Erythroblast (primary cell): ENCODE measurements around the gene HTR1D.

ENCODE experiments used
- DNase-seq, 2 experiments: peaks; one replicate each; lab custom pipeline; 2025; lab: John Stamatoyannopoulos, UW
- GATA1 ChIP-seq: IDR thresholded peaks from 2 replicates; pipeline ENCODE4 v1.6.1; 2011; ENCODE audit warnings: low read depth, mild to moderate bottlenecking, control low read depth, low read length, moderate library complexity
- POLR2A ChIP-seq: IDR thresholded peaks from 2 replicates; pipeline ENCODE4 v1.6.1; 2011; ENCODE audit warnings: mild to moderate bottlenecking, low read length

The HTR1D gene

GRCh38 chr1:23168079-23168444 is 49.2 kb downstream of the HTR1D start:
- DNase-seq, result peak in 1 of 2 experiments; percentile 55
- no peak for TF ChIP-seq POLR2A
- no peak for TF ChIP-seq GATA1

DNA sequence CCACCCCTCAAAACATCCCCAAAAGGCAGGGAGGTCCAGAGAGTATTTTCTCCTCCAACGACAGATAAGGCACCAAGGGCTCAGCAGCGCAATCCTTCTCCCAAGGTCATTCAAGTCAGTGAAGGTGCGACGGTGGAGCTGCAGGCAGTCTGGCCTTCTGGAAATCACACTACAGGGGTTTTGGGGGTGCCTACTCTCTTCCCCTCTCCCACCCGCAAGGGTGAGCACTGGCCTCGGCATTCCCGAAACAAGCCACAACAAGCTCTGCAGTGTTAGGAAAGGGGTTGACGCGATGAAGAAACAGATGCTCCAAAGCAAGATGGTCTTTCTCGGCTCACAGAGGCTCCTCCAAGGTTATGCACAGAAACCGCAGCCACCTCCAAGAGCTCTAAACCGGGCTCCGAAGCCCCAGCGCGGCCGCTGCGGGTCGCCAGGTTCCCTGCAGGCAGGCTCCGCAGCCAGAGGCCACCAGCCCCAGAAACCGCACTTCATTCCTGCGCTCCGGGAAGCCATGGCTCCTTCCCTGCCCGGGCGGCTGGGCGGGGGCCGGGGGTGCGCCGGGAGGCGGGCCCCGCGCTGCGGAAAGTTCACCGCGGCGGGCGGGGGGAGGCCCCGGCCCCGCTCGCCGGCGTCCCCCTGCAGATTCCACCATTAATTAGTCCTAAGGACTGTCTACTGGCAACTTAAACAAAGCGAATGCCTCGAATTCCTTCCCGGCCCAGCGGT is 49.8 kb downstream of the HTR1D start:
- no peak for TF ChIP-seq POLR2A
- no peak for TF ChIP-seq GATA1
- peak in 1 of 2 experiments; percentile 54 for DNase-seq

DNA sequence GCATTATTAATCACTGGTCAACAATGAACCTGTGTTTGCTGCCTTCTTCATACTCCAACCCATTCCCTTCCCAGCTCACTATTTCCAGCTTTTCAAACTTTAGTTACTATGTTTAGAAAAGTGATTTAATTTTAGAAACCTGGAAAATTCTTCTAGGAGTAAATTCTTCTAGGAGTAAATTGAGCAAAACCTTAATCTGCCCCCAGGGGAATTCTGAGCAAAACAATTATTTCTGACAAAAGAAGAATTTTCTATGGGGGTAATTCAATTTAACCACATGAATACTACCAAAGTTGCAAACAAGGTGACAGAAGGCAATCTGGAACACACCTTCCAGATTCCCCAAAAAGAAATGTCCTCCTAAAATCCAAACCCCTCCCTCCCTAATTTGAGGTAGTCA is 50.4 kb downstream of the HTR1D start:
- TF ChIP-seq POLR2A, result no peak
- TF ChIP-seq GATA1, result no peak
- no peak for DNase-seq

- no peak for DNase-seq
- TF ChIP-seq POLR2A (no peak), GATA1 (no peak)
These were observed 53.9 kb downstream of the HTR1D start for GRCh38 chr1:23163395-23163794.

DNA sequence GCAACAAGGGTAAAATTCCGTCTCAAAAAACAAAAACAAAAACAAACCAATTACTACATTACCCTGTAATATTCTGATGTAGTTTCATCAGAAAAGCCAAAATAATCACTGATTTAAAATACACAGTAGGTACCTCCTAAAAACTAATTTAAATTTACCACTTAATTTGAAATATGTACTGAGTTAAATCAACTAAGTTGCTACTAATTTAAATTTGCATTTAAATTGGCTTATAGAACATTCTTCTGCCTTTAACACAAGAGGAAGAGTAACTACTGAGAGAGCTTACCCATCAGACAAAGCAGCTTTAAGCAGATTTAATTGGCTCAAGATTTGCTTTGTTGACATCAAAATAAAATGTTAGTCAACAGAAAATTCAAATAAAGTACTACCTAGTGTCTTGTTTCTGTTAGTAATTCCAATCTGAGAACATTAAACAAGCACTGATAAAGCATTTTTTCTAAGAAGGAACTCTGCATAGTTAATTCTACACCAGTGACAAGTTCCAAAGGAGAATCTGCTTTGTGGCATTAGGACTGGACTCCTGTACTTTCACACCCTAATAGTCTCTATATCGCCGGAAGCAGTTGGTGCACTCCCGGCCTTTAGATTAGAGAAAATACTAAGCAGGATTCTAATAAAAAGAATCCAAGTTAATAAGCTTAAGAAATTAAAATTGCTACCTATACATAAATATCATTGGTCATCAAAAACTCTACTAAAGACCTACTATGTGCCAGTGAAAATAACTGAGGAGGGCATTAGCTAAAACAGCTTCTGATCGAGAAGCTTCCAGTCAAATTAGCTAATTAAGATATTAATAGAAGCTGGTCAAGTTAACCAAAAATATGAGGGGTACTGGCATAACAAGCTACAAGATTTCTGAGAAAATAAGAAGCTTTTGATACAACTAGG is 57.1 kb downstream of the HTR1D start:
- TF ChIP-seq POLR2A, result no peak
- TF ChIP-seq GATA1, result no peak
- no peak for DNase-seq

DNA sequence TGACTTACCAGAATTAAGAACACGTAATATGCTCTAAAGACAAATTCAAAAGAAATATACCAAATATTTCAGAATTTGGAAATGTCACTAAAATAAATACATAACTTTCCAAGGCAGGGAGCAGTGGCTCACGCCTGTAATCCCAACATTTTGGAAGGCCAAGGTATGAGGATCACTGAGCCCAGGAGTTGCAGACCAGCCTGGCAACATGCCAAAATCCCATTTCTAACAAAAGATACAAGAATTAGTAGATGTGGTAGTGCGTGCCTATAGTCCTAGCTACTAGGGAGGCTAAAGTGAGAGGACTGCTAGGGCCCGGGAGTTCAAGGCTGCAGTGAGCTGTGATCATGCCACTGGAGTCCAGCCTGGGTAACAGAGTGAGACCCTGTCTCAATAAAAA is 60.4 kb downstream of the HTR1D start:
- DNase-seq, result no peak
- no peak for TF ChIP-seq POLR2A
- no peak for TF ChIP-seq GATA1

DNA sequence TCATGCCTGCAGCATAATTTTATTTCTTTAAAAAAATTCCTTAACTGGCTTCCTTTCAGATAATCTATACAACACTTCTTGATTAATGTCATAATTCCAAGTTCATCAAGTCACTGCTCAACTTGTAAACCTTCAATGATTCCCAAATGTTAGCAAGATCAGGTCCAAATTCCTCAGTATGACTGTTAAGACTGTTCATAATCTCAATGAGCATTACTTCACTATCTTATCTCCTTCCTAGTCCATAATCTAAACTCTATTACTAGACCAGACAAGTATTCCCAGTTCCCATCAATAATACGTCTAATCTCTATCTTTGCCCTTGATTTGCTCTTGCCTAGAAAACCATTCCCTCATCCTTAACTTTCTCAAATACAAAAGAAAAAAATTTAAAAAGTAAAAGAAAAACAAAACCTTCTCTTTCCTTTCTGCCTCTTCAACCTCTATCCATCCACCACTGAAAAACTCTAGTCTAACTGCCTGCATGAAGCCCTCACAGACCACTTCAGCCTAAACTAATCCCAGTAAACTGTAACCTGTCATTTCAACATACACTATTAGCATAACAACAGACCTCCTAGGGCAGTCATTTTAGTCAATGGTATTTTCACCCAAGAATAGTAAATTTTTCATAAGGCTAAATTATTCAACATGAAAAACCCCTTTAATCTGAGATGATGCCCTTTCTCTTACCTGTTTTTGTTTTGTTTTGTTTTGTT is 64.2 kb downstream of the HTR1D start:
- TF ChIP-seq POLR2A (no peak), GATA1 (no peak)
- no peak for DNase-seq

GRCh38 chr1:23150742-23151141 is 66.6 kb downstream of the HTR1D start:
- no peak for DNase-seq
- TF ChIP-seq POLR2A (no peak), GATA1 (no peak)

- TF ChIP-seq GATA1, result no peak
- no peak for TF ChIP-seq POLR2A
- DNase-seq, result no peak
These were observed 67.2 kb downstream of the HTR1D start for GRCh38 chr1:23150125-23150524.

- DNase-seq, result no peak
- TF ChIP-seq POLR2A (no peak), GATA1 (no peak)
These were observed 68.2 kb downstream of the HTR1D start for GRCh38 chr1:23149114-23149513.

- DNase-seq, result no peak
- TF ChIP-seq GATA1 (no peak), POLR2A (no peak)
These were observed 69.2 kb downstream of the HTR1D start for GRCh38 chr1:23148084-23148483.
